Stomach (tissue), 4 donors: ENCODE measurements around the gene CHN2.

Source experiments
- POLR2A ChIP-seq, 4 donors: fragments of 450-650 bp; IDR thresholded peaks; one replicate each; pipeline ENCODE4 v1.6.1; 2016; ENCODE audit warnings: antibody characterized with exemption in 4 of 4, control low read depth in 2 of 4, mild to moderate bottlenecking in 1 of 4, moderate library complexity in 1 of 4
- POLR2AphosphoS5 ChIP-seq, 3 donors: sonication (generic); formaldehyde crosslinking; IDR thresholded peaks; one replicate each; pipeline ENCODE4 v1.6.1; 2016; ENCODE audit warnings: antibody characterized with exemption in 3 of 3
- TF ChIP-seq, protein P1 (sequence below), 7 experiments: fragments of 450-650 bp in 4 of 7; fragments of 200-600 bp in 3 of 7; sonication (generic) in 3 of 7; IDR thresholded peaks; one replicate each; pipeline ENCODE4 v1.5.1; 2016 to 2019; ENCODE audit warnings: antibody characterized with exemption in 7 of 7, control low read depth in 2 of 7, mild to moderate bottlenecking in 1 of 7

DNA sequence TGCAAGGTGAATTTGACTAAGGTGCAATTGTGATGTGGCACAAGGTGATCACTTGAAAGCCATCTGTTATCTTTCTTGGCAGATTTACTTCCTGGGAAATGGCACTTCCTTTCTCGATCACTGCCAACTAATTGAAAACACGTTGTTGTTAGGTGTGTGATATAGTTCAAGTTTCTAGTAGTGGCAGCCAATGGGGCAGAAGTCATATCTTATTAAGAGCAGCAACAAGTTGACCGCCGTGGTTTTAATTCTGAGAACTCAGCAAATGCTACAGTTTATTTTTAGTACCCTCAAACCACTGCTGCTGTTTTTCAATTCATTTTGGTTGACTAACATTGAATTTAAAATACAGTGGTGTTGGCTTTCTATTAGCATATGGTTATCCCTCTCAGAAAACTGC is 1.6 kb downstream of the CHN2 start:
- TF ChIP-seq POLR2A (IDR thresholded peaks at IDR 0.05) = no peak
- TF ChIP-seq POLR2AphosphoS5 (IDR thresholded peaks at IDR 0.05) = no peak
- TF ChIP-seq, protein P1, sequence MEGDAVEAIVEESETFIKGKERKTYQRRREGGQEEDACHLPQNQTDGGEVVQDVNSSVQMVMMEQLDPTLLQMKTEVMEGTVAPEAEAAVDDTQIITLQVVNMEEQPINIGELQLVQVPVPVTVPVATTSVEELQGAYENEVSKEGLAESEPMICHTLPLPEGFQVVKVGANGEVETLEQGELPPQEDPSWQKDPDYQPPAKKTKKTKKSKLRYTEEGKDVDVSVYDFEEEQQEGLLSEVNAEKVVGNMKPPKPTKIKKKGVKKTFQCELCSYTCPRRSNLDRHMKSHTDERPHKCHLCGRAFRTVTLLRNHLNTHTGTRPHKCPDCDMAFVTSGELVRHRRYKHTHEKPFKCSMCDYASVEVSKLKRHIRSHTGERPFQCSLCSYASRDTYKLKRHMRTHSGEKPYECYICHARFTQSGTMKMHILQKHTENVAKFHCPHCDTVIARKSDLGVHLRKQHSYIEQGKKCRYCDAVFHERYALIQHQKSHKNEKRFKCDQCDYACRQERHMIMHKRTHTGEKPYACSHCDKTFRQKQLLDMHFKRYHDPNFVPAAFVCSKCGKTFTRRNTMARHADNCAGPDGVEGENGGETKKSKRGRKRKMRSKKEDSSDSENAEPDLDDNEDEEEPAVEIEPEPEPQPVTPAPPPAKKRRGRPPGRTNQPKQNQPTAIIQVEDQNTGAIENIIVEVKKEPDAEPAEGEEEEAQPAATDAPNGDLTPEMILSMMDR (IDR thresholded peaks at IDR 0.05) = no peak
